Hematopoietic multipotent progenitor cell treated with erythropoietin and hydrocortisone succinate and interleukin-3 and kit ligand, for 15 days (in vitro differentiated cells): ENCODE results near the gene LRP1.

ENCODE experiments used
- DNase-seq: peaks from one replicate; pipeline ENCODE4 v3.0.0-alpha.2; 2015; ENCODE audit warnings: low spot score

Gene LRP1

DNA sequence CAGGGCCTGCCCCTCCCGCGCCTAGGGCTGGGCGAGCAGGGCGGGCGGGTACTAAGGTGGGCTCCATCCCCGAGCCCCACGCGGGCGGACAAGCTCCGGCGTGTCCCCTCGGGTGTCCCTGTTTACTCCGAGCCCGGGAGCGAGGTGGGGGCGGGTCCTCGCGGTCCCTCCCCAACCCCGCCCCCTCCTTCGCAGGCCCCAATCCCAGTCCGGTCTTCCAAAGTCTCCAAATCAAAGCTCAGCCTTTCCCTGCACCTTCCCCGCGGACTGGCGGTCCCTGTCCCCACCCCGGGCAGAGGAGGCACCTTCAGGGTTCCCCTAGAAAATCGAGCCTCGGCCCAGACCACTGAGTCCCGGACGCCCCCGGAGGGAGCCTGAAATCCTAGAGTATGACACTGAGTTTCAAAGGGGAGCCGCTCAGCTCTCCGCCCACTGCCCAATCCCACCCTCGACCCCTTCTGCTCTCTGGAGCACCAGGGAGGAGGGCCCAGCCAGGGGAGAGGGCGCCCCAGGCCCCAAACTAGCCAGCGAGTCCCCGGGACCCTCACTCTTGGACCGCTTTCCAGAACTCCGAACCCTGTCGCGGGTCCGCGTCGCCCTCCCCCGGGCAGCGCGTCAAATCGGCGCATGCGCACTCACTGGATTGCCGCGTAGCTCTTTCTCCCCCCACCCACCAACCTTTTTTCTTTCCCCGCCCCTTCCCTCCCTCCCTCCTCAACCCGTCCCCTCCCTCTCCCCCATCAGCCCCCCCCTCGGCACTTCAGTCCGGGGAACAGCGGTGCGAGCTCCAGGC lies at the start of gene LRP1:
Gene LRP1, plus strand, starts transcription at position 758 of the 793 bp plus-strand sequence. CDS start 482 bp downstream, outside the sequence.
- DNase-seq: peak; percentile 51

DNA sequence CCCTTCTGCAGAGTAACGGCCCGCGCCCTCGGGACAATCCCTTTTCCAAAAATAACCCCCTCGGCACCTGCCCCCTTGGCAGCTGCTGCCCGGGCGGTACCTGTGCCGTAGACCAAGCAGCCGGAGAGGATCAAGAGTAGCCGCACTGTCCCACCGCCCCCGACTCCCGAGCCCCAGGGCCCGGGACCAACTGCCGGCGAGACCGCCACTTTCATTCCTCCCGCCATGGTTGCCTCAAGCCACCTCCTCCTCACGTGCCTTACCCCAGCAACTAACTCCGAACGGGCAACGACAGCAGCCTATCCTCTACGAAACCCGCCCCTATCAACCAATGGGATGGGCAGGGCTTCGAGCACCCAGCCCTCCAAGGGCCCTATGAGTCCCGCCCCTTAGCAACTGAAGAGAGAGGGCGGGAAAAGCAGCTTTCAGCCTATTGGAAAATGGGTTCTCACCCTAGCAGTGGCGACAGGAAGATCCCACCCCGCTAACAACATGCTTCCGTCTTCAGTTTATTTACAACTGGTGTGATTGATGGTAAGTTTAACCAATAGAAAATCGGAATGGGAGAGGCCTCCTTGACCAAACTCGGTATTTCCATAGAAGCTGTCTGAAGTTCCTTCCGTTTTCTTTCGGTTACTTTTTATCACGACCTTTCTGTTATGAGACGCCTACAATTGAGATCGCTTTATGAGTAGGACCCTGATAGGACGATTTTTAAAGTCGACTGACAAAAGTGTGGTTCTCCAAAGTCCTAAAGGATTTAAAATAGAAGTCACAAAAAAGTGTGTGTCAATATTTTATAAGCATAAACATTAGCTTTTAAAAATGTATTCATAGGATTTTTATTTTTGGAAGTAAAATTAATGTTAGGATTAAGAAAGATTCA lies 49.5 kb upstream of the LRP1 start, which contains the start of gene NEMP1:
Gene NEMP1, minus strand, starts transcription at position 273 of the 886 bp plus-strand sequence. Its CDS starts 46 bp downstream, at position 227.
- peak; percentile 100 for DNase-seq

DNA sequence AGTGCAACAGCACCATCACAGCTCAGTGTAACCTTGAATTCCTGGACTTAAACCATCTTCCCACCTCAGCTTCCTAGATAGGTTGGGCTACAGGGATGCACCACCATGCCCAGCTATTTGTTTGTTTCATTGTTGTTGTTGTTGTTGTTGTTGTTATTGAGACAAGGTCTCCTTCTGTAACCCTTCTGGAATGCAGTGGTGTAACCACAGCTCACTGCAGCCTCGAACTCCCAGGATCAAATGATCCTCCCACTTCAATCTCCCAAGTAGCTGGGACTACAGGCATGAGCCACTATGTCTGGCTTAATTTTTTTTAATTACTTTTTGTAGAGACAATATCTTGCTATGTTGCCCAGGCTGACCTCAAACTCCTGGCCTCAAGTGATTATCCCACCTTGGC lies 48.5 kb upstream of the LRP1 start:
- DNase-seq: no peak

DNA sequence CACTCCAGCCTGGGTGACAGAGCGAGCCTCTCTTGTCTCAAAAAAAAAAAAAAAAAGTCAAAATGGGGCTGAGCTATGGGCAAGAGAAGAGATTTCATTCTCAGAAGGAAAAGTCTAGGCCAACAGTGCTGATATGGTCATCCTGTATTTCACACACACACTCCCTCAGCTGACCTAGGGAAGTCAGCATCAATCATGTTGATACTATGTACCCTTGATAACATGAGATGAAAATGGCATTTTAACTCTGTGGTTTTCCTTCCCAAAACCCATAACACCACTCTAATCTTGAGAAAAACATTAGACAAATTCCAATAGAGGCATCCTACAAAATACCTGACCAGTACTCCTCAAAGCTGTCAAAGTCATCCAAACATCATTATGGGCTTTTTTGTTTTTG lies 47.4 kb upstream of the LRP1 start:
- no peak for DNase-seq

DNA sequence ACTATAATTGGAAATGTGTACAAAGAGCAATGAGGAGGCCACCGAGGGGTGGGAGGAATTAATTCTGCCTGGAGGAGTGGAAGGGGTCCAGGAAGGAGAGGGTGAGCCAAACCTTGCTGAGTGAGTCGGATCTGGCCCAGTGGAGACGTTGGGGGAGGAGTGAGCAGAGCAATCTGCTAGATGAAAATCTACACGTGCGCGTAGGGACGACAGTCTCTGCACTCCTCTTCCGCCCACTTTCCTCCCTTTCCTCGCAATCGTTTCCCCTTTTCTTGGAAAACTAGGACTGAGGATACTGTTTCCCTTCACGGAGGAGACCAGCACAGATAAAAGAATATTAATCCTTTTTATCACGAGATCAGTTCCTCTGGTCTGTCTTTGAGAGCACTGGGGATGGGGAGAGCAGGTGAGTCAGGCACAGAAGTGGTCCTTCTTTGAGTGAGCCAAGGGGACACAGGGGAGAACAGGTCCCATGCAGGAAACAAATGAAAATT lies 42.2 kb upstream of the LRP1 start:
- DNase-seq: no peak

DNA sequence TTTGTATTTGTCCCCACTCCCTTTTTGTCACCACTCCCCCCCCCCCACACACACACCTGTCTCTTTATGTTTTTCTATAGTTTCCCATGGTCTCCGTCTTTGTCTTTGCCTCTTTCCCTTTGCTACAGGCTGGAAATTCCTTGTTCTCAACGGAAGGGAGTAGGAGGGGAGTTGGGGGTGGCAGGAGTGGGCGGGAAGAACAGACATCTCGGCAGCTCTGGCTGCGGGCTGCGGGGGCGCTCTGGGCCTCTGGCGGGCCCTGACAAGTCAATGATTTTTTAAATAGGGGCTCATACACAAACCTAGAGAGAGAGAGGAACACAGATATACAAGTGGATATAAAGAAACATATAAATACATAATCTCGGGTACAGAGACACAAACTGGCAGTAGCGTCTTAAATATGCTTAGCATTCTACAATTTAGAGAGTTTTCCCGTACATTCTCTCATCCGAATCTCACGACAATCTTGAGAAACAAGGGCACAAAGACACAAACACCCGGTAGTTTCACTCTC lies 41.7 kb upstream of the LRP1 start:
- DNase-seq: no peak

DNA sequence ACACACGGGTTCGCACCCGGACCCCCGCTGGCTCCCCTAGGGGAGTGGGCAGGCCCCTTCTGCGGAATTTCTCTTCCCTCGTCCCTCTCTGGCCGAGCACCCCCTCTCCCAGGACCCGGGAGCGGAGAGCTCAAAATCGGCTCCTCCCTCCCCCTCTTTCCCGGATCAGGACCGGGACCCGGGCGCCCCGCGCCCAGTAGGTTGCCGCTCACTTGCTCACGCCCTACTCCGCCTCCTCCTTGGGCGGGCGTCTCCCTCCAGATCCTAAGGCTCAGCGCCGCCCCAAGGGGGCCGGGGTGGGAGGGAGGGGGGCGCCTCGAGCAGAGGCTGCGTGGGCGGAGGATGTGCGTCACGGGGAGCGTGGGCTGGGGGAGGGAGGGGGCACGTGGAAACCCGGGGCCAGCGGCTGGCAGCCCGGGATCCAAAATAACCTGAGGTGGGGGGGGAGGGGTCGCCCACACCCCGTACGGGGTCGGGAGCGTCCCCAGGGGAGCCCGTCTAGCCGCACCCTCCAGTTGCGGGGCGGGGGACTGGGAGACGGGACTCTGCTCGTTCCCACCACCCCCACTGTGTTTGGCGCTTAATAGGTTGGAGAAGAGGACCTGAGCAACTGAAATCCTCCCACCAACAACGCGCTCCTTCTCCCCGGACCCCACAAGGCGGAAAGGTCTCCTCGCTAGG lies 41.1 kb upstream of the LRP1 start:
- peak; percentile 76 for DNase-seq

DNA sequence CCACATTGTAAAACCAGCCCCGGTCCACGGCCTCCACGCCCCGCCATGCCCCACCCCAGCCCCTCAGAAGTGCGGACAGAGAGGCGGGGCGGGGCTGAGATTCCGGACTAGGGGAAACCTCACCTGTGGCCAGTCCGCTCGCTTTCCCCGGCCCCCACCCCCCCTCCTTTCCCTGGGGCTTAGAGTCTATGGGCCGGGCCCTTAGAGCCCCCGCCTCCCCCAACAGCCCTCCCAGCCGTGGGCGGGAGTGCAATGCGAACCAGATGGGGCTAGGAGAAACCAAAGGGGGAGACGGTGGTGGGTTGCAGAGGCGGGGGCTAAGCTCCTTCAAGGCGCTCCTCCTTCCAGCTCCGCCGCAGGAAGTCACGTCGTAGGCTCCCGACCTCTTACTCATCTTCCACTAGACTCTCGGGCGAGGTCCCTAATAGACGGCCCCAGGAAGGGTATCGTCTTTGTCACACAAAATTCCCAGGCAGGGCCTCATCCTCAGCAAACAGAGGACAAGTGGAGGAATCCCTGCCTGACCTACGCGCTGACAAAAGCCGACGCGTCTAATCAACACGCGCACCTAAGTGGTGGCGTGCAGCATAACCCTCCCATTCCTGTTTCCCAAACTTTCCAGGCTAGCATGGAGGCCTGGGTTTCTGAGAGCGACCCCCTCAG lies 40.5 kb upstream of the LRP1 start:
- peak; percentile 30 for DNase-seq

DNA sequence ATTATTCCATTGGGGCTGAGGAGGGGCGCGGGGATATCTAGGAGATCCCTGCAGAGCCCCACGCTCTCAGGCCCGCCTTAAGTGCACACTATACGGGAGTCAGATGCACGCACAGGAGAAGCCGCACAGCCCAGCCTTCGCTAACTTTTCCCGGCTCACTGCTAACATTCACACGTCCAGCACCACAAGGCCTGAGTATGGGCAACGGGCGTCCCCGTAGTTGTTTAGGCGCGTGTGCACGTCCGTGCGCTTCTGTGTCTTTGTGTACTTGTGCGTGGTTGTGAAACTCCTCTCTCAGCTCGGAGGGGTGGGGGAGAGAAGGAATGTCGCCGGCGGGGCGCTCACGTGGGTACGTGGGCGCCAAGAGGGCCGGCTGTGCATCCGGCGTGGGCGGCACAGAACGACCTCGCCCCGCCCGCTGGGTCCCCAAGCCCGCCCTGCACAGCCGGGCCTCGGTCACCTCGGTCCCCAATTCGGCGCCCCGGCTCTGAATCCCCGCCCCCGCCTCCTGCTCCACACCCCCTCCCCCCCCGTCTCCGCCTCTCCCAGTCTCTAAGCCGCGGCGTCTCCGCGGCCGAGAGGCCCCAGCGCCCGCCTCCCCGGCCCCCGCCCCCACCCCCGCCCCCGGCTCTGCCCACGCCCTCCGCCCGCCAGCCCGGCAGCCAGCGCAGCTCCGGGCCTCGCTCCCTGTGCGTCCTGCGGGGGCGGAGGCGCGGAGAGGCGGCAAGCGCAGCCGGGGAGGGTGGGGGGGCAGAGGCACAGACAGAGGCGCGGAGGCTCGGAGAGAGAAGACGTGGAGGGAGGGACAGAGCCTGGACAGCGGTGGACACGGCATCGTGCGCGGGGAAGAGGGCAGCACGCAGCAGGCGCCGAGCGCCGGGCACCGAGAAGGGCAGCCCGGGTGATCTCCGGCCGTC lies 39.7 kb upstream of the LRP1 start, which contains the start of gene NAB2:
Gene NAB2, plus strand, starts transcription at position 761 of the 917 bp plus-strand sequence. CDS start 158 bp downstream, outside the sequence.
- peak; percentile 84 for DNase-seq

DNA sequence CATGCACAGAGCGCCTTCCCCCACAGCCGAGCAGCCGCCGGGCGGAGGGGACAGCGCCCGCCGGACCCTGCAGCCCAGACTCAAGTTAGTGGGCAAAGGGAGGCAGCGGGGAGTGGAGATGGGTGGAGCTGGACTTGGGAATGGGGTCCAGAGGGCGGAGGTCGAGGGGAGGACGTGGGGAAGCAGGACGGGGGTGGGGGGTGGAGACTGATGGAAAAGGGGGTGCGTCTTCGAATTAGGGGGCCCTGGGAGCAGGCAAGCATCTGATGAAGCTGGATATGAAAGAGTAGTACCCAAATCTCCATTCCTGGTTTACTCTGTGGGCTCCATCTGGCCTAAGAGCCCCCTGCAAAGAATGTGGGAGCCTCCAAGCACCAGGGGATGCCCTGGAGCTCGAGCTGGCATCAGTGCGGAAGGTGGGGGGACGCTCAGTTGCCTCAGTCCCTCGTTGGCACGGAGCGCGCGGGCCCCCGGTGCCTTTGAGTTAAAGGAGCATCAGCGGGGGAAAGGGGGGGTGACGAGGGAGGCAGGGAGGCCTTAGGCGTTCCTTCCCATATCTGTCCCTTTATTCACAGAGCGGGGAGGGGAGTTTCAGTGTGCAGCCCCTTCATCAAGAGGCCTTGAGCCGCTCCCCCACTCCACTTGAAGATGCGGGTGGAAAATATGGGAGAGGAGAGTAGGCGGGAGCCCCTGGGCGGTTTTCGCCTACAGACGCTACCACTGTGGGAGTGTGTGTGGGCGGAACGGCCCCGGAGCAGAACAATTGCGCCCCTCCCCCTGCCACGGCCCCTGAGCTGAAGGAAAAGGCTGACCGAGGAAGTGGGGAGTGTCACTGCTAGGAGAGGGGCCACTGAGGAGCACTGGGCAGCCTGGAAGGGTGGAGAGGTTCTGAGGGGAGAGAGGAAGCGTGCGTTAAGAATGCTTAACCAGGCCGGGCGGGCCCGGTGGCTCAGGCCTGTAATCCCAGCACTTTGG lies 38.7 kb upstream of the LRP1 start:
- DNase-seq: no peak

DNA sequence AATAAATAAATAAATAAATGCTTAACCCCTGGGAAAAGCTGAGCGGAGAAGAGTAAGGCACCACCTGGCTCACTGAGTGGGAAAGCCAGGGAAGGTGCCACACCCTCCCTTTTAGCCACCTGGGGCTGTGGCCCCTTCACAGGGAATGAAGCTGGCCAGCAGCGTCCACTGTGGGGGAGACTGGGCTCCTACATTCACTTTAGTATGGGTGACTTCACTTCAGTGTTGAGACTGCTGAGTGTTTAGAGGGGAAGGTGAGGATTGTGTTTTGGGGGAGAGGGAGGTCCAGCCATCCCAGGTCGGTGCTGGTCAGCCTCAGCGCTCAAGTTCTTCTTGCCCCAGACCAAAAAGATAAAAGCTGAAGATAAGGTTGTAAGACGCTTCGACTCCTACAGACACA lies 37.8 kb upstream of the LRP1 start:
- DNase-seq: no peak

DNA sequence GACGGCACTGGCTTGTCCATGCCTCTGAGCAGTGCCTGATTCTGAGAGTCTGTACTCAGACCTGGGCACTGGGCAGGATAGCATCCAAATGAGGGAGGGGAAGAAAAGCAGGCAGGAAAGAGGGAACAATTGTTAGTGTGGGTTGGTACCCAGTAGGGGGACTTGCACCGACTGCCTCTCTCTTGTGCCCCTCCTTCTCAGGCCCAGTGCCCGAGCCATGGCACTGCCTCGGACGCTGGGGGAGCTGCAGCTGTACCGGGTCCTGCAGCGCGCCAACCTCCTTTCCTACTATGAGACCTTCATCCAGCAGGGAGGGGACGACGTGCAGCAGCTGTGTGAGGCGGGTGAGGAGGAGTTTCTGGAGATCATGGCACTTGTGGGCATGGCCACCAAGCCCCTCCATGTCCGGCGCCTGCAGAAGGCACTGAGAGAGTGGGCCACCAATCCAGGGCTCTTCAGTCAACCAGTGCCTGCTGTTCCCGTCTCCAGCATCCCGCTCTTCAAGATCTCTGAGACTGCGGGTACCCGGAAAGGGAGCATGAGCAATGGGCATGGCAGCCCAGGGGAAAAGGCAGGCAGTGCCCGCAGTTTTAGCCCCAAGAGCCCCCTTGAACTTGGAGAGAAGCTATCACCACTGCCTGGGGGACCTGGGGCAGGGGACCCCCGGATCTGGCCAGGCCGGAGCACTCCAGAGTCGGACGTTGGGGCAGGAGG lies 37.2 kb upstream of the LRP1 start:
- no peak for DNase-seq

DNA sequence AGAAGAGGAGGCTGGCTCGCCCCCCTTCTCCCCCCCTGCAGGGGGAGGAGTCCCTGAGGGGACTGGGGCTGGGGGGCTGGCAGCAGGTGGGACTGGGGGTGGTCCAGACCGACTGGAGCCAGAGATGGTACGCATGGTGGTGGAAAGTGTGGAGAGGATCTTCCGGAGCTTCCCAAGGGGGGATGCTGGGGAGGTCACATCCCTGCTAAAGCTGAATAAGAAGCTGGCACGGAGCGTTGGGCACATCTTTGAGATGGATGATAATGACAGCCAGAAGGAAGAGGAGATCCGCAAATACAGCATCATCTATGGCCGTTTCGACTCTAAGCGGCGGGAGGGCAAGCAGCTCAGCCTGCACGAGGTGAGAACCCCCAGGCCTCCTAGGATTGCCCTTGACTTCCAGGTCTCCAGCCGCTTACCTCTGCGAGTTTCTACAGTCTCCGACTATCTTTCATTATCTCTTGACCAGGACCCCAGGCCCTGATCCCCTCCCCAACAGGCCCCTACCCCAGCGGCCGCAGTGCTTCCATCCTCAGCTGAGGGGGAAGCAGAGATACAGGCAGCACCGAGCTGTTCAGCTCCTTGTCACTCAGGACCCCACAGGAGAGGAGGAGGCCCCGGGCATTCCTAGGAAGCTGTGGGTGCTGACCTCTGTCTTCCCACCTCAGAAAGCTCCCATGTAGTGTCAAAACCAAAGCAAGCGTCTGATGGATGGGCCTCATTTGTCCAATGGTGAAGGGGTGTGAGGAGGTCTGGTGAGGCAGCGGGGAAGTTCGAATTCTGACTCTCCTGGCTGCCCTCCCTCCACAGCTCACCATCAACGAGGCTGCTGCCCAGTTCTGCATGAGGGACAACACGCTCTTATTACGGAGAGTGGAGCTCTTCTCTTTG lies 36.4 kb upstream of the LRP1 start:
- no peak for DNase-seq

DNA sequence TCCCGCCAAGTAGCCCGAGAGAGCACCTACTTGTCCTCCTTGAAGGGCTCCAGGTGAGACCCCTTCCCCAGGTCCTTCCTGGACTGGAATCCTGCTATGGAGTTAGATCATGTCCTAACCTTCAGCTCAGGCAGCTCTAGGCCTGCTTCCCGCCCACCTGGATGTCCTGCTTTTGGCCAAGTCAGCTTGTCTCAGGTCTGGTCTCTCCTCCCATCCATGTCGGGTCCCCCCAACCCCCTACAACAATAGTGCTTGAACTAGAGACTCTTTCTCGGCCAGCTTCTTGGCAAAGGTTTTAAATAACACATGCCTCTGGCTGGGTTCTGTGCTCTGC lies 35.8 kb upstream of the LRP1 start:
- no peak for DNase-seq

DNA sequence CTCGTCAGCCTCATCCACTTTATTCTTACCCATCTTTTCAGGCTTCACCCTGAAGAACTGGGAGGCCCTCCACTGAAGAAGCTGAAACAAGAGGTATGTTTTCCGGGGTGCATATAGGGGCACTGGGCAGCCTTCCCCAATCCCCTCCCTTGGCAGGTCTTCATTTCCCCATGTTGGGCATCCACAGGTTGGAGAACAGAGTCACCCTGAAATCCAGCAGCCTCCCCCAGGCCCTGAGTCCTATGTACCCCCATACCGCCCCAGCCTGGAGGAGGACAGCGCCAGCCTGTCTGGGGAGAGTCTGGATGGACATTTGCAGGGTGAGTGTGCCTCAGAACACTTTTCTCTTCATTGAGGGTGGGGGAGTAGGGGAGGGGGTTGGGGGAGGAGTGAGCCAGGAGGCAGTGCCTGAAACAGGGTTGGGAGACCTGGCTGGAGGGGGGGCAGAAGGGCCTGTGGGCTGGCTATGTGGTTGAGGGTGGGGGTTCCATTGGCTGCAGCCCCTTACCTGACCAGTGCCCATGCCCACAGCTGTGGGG lies 35.3 kb upstream of the LRP1 start:
- no peak for DNase-seq

DNA sequence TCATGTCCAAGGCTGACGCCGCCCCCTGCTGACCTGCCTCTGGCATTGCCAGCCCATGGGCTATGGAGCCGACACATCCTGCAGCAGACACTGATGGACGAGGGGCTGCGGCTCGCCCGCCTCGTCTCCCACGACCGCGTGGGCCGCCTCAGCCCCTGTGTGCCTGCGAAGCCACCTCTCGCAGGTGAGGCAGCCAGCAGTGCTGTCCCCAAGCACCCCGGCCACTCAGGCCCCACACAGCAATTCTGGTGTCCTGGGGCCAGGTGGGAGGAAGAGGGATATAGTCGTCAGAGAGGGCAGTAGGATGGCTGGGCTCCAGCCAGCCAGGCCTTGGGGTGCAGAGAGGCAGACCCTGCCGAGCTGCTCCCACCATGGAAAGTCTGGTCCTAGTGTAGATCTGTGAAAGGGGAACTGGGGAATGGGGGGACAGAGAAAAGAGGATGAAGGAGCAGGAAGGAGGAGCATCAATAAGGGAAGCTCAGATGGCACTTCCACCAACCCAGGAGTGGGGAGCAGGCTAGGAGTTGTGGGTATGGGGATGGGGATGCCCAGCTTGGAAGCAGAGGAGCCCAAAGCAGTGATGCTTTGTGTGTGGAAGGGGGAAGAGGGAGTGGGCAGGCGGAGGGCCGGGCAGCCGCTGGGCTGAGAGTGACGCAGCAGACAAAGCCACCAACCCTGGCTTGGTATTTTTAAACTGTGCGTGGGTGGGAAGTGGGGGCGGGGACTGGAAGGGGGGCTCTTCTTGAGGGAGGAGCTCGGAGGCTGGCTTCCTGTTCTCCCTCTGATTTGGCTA lies 34.7 kb upstream of the LRP1 start:
- peak; percentile 42 for DNase-seq
